ENCODE data around the gene GDPD2.
A peak's percentile ranks its signal among the peaks of the same experiment; 100 is the strongest.

Gene GDPD2

DNA sequence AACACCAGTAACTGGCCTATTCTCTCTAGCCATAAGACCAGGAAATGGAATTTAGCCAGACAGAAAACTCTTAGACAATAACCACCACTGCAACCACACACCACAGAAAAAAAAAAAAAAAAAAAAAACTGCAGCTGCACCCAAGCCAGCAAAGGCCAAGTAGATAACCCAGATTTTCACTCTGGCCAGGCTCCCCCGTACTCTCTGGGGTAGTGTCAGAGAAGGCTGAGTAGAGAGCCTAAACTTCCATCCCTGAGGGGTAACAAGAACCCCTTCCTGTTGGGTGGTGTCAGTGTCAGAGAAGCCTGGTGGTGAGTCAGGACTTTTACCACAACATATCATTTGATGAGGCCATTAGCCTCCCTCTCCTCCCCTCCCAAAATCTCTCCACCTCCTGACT, 15.9 kb downstream of the GDPD2 start:
- DNase-seq, result no peak

DNA sequence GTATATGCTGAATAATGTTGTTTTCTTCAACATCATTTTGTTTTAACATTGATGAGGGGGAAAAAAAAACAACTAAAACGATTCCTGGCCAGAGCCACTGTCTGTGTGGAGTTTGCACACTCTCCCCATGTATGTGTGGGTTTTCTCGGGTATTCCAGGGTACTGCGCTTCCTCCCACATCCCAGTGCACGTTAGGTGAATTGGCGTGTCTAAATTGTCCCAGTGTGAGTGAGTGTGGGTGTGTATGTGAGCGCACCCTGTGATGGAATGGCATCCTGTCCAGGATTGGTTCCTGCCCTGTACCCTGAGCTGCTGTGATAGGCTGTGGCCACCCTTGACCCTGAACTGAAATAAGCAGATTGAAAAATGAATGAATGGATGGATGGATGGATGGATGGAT, 19.1 kb downstream of the GDPD2 start:
- no peak for DNase-seq

DNA sequence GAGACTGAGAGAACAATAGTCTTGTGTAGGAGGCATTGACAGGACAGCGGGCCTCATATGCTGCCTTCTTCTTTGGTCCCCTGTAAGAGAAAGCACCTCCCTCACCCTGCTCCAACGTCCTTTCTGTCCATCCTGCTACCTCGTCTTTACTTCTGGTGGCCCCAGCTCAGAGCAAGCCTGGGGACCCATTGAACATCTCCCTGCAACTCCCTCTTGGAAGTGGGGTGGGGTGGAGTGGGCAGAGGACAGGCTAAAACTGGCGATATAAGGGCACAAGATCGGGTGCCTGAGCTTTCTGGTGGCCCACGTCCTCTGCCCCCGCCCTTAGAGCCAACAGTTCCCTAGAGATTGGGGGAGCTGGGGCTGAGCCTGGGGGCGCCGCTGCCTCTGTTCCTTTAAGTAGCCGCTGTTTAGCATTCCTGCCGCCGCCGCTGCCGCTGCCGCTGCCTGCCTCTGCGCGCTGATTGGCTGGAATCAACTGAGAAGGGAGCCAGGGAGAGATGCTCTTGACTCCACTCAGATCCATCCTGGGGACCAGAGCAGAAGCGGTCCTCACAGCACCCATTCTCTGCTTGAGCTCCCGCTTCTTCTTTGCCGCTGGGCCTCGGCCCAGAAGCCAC, 21.3 kb downstream of the GDPD2 start, which contains the start of gene DLG3:
Gene DLG3, plus strand, starts transcription at position 510 of the 620 bp plus-strand sequence. CDS start 367 bp downstream, outside the sequence.
- peak; percentile 65 to 81 for DNase-seq

DNA sequence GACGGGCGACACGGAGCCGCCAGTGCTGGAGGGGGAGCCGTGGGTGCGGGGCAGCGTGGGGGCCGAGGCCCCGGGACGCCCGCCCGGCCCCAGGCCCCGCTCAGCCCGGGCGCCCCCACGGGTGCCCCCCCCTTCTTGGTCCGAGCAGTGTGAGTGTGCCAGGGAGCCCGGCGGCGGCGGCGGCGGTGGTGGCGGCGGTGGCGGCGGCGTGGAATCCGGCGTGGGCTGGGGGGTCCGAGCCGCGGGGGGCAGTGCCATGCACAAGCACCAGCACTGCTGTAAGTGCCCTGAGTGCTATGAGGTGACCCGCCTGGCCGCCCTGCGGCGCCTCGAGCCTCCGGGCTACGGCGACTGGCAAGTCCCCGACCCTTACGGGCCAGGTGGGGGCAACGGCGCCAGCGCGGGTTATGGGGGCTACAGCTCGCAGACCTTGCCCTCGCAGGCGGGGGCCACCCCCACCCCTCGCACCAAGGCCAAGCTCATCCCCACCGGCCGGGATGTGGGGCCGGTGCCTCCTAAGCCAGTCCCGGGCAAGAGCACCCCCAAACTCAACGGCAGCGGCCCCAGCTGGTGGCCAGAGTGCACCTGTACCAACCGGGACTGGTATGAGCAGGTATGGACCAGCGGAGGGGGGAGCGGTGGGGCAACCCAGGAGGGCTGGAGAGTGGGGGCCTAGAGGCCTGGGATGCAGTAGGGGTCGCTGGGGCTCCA, 22.0 kb downstream of the GDPD2 start:
- DNase-seq, result peak; percentile 12 to 40

DNA sequence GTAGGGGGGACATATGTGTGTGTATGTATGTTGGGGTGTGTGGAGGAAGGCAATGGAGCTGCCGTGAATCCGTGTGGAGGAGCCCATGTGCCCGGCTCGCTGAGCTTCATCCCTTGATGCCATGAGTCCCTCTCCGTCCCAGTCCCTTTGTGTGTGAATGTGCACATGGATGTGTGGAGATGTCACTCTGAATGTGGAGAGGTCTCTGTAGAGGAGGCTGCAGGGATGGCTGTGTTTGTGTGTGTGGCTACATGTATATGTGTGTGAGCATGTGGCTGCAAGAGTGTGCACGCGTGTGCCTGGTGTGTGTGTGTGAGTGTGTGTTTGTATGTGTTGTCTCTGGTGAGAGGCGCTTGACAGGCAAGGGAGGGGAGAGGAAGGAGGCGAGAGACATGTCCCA, 22.8 kb downstream of the GDPD2 start:
- peak in 1 of 2 experiments; percentile 41 for DNase-seq

DNA sequence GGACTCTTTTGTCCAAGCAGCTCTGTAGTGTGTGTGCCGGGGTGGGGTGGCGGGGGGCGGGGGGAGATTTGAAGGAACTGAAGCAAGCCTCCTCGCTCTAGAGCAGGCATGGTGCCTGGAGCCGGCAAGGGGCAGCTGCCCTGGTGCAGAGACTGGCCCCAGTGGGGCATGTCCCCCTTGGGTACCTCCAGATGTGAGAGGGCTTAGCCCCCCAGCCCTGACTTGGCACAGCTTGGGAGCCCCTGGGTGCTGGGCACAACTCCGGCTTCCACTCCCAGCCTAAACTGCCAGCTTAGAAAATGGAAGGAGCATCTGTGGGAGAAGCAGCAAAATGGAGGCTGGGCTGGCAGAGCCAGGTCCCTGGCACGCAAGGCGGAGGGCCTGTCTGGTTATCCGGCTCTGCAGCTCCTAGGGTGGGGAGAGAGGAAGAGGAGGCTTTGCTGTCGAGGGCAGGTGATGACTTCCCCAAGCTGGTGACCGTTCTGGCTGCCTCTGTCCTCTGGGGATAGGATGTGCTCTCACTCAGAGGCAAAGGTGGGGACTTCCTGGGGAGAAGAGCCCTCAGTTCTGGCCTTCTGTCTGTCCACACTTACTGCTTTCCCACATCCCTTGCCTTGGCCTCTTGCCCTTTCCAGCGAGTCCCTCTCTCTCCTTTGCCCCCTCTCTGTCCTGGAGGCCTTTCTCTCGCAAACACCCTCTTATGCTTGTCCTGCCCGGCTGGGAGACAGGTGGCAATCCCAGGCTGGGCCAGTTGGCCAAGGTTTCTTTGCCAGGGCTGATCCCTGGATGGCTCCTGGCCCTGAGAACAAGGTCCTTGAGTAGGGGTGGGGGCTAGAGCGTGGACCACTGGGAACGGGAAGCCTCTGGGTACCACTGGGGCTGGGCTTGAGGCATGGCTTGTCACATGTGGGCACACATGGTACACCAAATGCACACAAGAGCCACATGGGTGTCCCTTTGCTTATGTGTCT, 23.6 kb downstream of the GDPD2 start:
- DNase-seq, result no peak

DNA sequence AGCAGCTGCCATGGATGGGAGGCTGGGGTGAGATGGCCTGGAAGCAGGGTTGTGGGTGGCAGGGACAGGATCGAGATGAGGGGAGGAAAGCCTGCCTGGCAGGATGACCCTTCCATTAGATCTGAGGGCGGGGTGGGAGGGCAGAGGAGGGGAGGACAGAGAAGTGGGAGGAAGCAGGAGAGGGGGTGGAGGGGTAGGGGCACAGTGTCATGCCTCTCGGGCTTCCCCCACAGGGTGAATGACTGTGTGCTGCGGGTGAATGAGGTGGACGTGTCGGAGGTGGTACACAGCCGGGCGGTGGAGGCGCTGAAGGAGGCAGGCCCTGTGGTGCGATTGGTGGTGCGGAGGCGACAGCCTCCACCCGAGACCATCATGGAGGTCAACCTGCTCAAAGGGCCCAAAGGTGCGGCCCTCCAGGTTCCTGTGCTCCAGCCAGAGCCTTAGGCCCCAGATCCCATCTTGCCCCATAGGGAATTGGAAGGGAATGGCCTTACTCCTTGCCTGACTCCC, 26.4 kb downstream of the GDPD2 start:
- no peak for DNase-seq

DNA sequence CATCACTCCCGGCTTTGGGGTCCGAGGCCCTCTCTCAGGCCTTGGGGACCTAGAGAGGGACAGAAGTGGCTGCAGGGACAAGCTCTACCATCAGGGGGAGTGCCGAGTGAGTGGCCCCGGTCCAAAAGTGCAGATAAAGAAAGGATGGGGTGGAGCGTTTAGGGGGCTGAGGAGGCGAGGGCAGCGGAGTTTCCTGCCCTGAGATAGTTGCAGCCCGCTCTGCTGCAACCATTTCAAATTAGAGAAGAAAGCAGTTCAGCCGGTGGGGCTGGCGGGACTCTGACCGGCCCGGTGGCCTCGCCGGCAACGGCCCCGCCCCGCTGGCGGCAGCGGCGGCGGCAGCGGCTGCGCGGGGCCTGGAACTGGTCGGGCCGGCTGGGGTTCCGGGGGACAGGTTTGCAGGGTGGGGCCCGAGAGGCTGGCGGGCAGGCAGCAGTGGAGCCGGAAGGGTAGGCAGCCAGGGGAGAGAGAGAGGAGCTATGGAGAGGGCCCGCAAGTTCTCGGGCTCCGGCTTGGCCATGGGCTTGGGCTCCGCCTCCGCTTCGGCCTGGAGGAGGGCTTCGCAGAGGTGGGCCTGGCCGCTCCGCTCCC, 29.1 kb downstream of the GDPD2 start:
- no peak for DNase-seq

DNA sequence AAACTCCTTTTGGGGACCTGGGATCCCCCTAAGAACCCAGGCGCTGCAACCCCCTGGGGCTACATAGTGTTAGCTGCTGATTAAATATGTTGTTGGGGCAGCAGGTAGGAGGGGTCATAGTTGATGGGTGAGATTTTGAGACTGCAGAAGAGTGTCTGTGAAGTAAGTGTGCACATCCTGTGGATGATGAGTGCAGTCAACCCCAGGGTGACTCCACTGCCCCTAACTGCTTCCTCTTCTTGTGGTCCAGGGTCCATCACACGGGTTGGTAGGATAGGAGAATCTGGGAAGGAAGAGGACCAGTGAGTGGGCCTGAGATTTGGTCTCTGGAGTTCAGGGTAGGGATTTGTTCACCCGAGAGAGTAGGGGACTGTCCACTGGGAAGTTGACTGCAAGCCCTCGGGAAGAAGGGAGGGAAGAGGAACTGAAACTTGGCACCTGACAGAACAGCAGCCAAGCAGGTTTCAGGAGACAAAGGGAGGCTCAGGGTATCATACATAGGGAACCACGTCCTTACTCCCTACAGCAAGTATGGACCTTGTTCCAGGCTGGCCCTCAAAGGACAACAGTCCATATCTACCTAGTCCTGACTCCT, 30.0 kb downstream of the GDPD2 start:
- no peak for DNase-seq

DNA sequence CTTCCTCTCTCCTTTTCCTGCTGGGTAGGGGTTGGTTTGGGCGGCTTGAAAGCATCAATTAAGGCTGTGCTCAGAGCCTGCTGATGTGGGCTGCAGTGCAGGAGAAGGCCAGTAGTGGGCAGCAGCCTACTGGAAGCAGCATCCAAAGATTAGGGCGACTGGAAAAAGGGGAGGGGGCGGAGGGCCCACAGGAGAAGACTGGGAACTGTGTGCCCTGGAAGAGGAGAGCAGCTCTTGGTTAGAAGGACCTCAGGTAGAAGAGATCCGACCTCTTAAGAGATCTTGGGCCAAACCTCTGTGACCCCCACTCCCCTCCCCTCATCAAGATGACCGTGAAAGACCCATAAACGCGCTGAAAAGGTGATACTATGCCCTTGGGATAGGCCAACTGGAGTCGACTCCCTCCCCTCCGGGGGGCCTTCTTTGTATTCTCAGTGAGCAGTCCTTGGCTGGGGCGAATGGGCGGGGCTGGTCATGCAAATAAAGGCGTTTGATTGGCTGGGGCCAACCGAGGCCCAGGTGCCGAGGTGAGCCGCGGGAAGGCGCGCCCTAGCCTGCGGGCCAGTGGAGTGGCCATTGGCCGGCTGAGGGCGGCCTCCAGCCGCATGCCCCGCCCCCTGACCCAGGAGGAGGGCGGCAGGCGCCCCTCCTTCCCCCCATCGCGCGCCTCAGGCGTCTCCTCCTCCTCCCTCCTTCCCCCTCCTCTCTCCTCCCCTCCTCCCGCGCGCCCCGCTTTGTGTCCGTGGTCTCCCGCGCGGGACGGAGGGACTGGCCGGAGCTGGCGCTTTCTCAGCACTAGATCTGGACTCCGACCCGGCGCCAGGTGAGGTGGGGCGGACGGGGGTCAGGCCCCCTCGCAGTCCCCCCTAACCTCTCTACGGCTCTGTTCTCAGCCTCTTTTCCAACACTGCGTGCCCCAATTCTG, 31.6 kb downstream of the GDPD2 start:
- peak; percentile 17 to 39 for DNase-seq

DNA sequence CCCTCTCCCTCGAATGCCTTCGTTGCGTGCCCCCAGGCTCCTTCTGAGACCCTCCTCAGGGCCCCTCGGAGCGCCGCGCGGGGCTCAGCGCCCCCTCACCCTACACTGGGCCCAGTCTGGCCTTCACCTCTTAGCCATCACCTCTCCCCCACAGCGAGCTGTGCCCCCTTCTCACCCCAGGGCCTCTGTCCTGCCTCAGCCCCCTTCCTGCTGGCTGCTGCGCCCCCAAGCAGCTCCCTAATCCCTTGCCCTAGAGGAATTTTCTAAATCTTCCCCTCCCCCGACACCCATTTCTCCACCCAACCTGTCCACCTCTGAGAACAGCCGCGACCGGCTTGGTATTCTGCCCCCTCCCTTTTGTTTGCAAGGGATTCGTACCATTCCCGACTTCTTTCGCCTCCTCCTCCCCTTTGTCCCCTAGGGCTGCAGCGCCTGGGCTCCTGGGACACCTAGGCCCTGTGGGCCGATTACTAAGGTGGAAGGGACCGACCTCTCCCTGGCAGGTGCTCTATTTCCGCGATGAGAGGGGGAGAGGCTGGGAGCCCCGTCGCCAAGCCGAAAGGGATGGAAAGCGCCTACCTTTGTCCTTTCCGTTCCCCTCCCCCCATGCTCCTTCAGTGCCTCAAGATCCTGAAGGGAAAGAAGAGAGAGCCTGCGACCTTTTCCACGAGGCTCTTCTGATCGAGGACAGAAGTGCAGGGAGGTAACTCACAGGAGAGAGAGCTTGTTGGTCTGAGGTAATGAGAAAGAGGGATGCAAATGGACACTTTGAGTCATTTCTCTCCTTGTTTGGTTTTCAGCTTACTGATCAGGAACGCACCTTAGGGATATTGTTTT, 32.5 kb downstream of the GDPD2 start:
- no peak for DNase-seq

DNA sequence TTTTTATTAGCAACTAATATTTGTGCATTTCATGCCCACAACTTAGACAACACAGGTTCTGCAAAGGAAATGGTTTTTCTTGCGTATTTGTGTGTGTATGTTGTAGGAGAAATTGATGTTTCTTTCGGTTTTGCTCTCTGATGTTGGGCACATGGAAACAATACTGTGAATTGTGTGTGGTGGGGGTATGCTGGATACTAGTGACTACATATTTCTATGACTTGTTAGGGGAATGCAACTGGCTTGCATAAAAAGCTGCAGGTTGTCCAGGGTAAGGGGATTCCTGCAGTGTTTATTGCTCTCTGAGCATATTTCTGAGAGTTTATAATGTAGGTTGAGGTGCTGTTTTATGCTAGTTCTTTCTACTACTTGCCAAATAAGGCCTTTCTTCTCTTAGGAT, 33.1 kb downstream of the GDPD2 start:
- no peak for DNase-seq

DNA sequence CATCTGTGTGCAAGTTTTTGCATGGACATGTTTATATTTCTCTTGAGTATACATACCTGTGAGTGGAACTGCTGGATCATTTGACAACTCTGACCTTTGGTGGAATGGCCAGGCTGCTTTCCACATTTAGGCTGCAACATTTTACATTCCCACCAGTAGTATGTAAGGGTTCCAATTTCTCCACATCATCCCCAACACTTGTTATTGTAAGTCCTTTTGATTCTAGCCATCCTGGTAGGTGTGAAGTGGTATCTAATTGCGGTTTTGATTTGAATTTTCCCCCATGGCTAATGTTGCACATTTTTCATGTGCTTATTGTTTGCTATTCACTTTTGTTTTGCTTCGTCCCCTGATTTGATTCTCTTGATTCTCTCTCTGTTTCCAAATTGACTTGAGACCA, 37.9 kb downstream of the GDPD2 start:
- DNase-seq, result no peak

DNA sequence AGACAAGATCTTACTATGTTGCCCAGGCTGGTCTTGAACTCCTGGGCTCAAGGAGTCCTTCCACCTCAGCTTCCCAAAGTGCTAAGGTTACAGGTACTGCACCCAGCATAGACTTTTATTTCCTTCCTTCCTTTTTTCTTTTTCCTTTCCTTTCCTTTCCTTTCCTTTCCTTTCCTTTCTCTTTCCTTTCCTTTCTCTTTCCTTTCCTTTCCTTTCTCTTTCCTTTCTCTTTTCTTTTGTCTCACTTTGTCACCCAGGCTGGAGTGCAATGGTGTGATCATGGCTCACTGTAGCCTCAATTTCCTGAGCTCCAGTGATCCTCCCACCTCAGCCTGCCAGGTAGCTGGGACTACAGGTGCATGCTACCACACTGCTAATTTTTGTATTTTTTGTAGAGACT, 40.9 kb downstream of the GDPD2 start:
- DNase-seq, result no peak

DNA sequence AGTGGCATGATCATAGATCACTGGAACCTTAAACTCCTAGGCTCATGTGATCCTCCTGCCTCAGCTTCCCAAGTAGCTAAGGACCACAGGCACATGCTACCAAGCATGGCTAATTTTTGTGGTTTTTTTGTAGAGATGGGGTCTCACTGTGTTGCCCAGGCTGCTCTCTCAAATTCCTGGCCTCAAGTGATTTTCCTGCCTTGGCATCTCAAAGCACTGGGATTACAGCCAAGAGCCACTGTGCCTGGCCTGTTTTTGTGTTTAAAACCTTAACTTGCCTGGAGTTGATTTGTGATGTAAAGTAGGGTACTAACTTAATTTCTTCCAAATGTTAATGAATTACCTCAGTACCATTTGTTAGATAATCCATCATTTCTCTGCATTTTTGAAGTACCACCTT, 43.9 kb downstream of the GDPD2 start:
- DNase-seq, result no peak

DNA sequence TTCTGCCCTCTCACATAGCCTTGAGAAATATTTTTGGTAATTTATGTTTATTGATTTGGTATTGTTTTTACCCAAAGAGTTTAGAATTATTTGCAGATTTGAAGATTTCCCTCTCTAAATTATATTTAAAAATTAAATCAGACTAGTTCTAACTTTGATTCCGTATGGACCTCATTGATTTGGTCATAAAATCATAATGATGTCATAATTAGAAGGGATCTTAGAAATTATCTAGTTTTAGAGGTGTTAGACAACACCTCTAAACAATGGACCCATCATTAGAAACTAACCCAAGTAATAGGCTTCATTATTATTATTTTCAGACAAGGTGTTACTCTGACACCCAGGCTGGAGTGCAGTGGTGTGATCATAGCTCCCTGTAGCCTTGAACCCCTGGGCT, 45.6 kb downstream of the GDPD2 start:
- no peak for DNase-seq

DNA sequence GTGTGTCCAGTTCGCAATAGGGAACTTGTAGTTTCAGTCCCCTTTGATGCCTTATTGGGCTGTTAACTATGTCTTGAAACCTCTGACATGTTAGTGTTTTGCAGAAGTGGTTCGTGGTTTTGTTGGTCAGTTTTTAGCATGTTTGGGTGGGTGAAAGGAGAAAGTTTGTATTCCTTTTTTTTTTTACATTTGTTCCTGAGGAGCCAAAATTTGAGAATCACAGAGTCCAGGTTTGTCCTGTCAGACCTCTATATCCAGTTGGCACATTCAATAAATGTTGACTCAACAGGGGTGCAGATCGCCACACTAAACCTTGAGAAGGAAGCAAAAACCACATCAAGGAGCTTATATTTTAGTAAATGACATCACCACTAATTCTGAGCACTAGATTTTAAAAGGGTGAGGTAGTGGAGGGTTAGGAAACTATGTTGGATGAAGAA, 47.8 kb downstream of the GDPD2 start:
- no peak for DNase-seq

DNA sequence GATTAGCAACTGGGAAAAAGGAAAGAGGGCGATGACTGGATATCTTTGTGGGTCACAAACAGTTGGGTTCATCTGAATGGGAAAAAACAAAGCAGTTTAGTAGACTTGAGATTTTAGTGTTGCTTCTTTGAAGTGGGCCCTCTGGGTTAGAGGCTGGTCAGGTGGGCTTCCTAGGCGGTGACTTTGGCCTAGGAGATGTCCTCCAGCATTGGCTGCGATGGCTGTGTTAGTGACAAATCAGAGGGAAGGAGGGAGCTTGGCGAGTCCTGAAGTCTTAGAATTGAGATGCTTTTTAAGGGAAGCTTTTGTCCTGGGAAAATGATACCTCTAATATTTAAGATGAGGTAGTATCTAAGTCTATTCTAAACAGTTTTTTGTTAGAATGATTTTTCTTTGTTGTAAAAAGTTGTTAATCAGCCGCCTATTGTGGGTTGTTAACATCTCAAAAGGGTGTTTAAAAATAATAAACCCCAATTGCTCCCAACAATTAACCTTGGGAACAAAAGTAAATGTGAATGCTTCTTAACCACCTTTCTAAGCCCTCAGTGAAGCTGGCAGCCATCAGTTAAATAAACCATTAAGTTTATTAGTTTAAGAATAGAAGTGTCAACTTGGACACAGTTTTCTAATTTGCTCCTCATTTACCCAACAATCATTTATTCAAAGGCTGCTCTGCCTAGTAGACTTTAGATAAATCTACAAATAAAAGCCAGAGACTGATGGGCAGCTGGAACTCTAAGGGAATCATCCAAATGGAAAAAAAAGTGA, 53.2 kb downstream of the GDPD2 start:
- no peak for DNase-seq

DNA sequence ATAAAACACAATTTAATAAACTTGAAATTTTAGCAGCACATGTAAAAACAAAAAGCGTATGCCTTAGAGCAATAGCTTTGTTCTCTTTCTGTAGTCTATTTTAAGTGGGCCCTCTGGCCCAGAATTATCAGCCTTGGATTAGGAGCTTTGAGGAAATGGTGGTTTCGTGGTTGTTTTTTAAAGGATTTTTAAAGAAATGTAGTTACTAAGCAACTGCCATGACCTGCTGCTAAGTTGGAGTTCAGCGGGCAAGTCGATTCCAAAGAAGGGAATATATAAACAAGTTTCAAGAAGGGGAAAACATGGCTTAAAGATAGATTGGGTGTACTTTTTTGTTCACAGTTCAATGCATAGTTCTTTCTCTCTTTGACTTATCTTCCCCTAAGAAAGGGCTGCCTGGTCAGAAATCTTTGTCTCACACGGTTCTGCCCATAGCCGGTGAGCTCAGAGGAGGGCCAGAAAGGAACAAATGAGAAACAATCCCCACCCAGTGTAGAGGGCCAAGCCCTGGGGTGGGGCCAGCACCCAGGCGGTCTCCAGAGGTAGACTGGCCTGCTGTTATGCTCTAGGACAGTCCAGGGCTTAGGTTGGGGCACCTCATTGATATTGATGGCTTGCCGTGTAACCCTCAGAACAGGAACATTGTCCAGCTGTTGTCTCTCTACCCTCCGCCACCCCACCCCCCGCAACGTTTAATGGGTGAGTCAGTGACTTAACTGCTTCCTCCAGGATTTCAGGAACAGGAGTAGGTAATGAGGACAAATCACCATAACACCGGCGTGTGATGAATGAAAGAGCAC, 54.0 kb downstream of the GDPD2 start:
- DNase-seq, result peak; percentile 52 to 82

Data from NCI-H524 (cell line).